Liver (tissue), 9 donors: Measurements from ENCODE around the gene IL1RAPL1. TPM values are rescaled to one million over a fixed set of nuclear protein-coding genes. Genes with fewer than 3 reads are reported as not detected.

Experiments used
- DNase-seq: peaks from one replicate; pipeline ENCODE4 v3.0.0-alpha.2; 2017; ENCODE audit warnings: low spot score
- H3K27ac ChIP-seq, 2 donors: one replicate each; pipeline ENCODE4 v1.7.0; 2013; ENCODE audit warnings: inconsistent platforms in 2 of 2, low read length in 2 of 2, control low read depth in 1 of 2, low read depth in 1 of 2, mild to moderate bottlenecking in 1 of 2
- H3K27me3 ChIP-seq, 4 donors: one replicate each; pipeline versions ENCODE4 v1.6.1 to v1.7.0; 2013; ENCODE audit warnings: low read length in 3 of 4, inconsistent platforms in 1 of 4, mild to moderate bottlenecking in 1 of 4, moderate library complexity in 1 of 4; ENCODE audit not compliant: control insufficient read depth in 4 of 4, insufficient read depth in 4 of 4
- H3K36me3 ChIP-seq, 4 donors: one replicate each; pipeline versions ENCODE4 v1.6.1 to v1.7.0; 2013; ENCODE audit warnings: low read length in 3 of 4, mild to moderate bottlenecking in 3 of 4, low read depth in 1 of 4, moderate library complexity in 1 of 4; ENCODE audit not compliant: control insufficient read depth in 4 of 4, insufficient read depth in 3 of 4
- H3K4me1 ChIP-seq, 4 donors: one replicate each; pipeline versions ENCODE4 v1.6.1 to v1.7.0; 2013; ENCODE audit warnings: low read length in 3 of 4, mild to moderate bottlenecking in 3 of 4, moderate library complexity in 1 of 4; ENCODE audit not compliant: control insufficient read depth in 4 of 4, insufficient read depth in 4 of 4
- H3K4me3 ChIP-seq, 3 donors: one replicate each; pipeline versions ENCODE4 v1.6.1 to v1.7.0; 2013; ENCODE audit warnings: low read length in 3 of 3, control low read depth in 1 of 3, low read depth in 1 of 3, mild to moderate bottlenecking in 1 of 3
- H3K9ac ChIP-seq, 2 donors: one replicate each; pipeline ENCODE4 v1.7.0; 2013; ENCODE audit warnings: low read length in 2 of 2, mild to moderate bottlenecking in 2 of 2, moderate library complexity in 2 of 2, control low read depth in 1 of 2, low read depth in 1 of 2
- H3K9me3 ChIP-seq, 4 donors: one replicate each; pipeline versions ENCODE4 v1.6.1 to v1.7.0; 2013; ENCODE audit warnings: low read length in 3 of 4; ENCODE audit not compliant: control insufficient read depth in 4 of 4
- ATF3 ChIP-seq: IDR thresholded peaks from 2 replicates; pipeline ENCODE4 v1.6.1; 2016; ENCODE audit warnings: antibody characterized with exemption
- EGR1 ChIP-seq, 2 donors: IDR thresholded peaks; 2 replicates each; pipeline ENCODE4 v1.6.1; 2016 to 2018; ENCODE audit warnings: antibody characterized with exemption in 2 of 2, low read depth in 2 of 2
- FOXA1 ChIP-seq: IDR thresholded peaks from 2 replicates; pipeline ENCODE4 v1.6.1; 2016; ENCODE audit warnings: antibody characterized with exemption
- GABPA ChIP-seq, 2 donors: IDR thresholded peaks in 1 of 2; conservative IDR thresholded peaks in 1 of 2; 2 replicates each; pipeline ENCODE4 v1.6.1; 2016; ENCODE audit warnings: antibody characterized with exemption in 2 of 2, mild to moderate bottlenecking in 1 of 2, moderate library complexity in 1 of 2
- HNF4A ChIP-seq, 2 donors: conservative IDR thresholded peaks; 2 replicates each; pipeline ENCODE4 v1.6.1; 2016; ENCODE audit warnings: antibody characterized with exemption in 2 of 2, mild to moderate bottlenecking in 2 of 2
- HNF4G ChIP-seq: IDR thresholded peaks from 2 replicates; pipeline ENCODE4 v1.6.1; 2016; ENCODE audit warnings: antibody characterized with exemption
- JUND ChIP-seq, 2 donors: IDR thresholded peaks; 2 replicates each; pipeline ENCODE4 v1.6.1; 2016; ENCODE audit warnings: antibody characterized with exemption in 2 of 2
- NR2F2 ChIP-seq: IDR thresholded peaks from 2 replicates; pipeline ENCODE4 v1.6.1; 2016; ENCODE audit warnings: antibody characterized with exemption
- RAD21 ChIP-seq, 2 donors: IDR thresholded peaks; 2 replicates each; pipeline ENCODE4 v1.6.1; 2016; ENCODE audit warnings: antibody characterized with exemption in 2 of 2, mild to moderate bottlenecking in 2 of 2
- REST ChIP-seq: IDR thresholded peaks from 2 replicates; pipeline ENCODE4 v1.6.1; 2016; ENCODE audit warnings: antibody characterized with exemption, mild to moderate bottlenecking
- SP1 ChIP-seq: IDR thresholded peaks from 2 replicates; pipeline ENCODE4 v1.6.1; 2018; ENCODE audit warnings: antibody characterized with exemption, mild to moderate bottlenecking
- TAF1 ChIP-seq: conservative IDR thresholded peaks from 2 replicates; pipeline ENCODE4 v1.6.1; 2016; ENCODE audit warnings: antibody characterized with exemption, mild to moderate bottlenecking
- ZBTB33 ChIP-seq: IDR thresholded peaks from 2 replicates; pipeline ENCODE4 v1.6.1; 2016; ENCODE audit warnings: antibody characterized with exemption
- WGBS: extraction: QIAGEN DNeasy Blood & Tissue Kit; methylation state at CpG from one replicate; pipeline ENCODE4 v1.1.7; 2013; 5-methylcytosine and 5-hydroxymethylcytosine counted together
- polyA plus RNA-seq, 2 donors: library from polyadenylated mRNA; stranded (reverse) in 1 of 2; unstranded in 1 of 2; fragments of 200-250 nt in 1 of 2; fragments of >200 nt in 1 of 2; fragmentation: Nextera tagmentation in 1 of 2; extraction: Ambion mirVana in 1 of 2; gene quantifications; one replicate each; pipeline versions ENCODE4 v1.2.1 to v1.2.3, GENCODE V29; 2013 to 2015
- total RNA-seq, 2 donors: library from RNA; depleted of rRNA; stranded (reverse); fragments of >200 nt; gene quantifications; one replicate each; pipeline ENCODE4 v1.2.3, GENCODE V29; 2014
- TF ChIP-seq, protein P1 (sequence below): fragments of 150-350 bp; IDR thresholded peaks from 2 replicates; pipeline ENCODE4 v1.5.1; 2017; ENCODE audit warnings: improper control_type of control experiment, low read depth, low read length; ENCODE audit not compliant: missing input control
- TF ChIP-seq, protein P2 (sequence below): IDR thresholded peaks from 2 replicates; pipeline ENCODE4 v1.6.1; 2016; ENCODE audit warnings: antibody characterized with exemption
- donor health status: healthy.
- donor health status: healthy.
- donor health status: healthy.
- donor health status: healthy.
- donor health status: healthy.

The IL1RAPL1 gene
- total and polyA plus RNA-seq, 4 donors: 0.08 to 0.33 TPM; not detected in 2

- Histone ChIP-seq H3K9me3 (no peaks in the 10 kb centered on the region), H3K4me1 (no peaks in the 10 kb centered on the region), H3K27me3 (peaks cover 0 to 2% (median 0%) of the 10 kb centered on the region in 4 donors), H3K36me3 (no peaks in the 10 kb centered on the region), H3K9ac (no peak overlapping the region), H3K27ac (no peak overlapping the region), H3K4me3 (no peak overlapping the region)
- TF ChIP-seq FOXA1 (no peak), RAD21 (IDR thresholded peaks at IDR 0.05) (no peak), SP1 (no peak), NR2F2 (no peak), TAF1 (no peak), REST (no peak), HNF4G (no peak), HNF4A (conservative IDR thresholded peaks at IDR 0.05) (no peak), JUND (IDR thresholded peaks at IDR 0.05) (no peak), ZBTB33 (no peak), ATF3 (no peak), EGR1 (IDR thresholded peaks at IDR 0.05; ENCODE audit: low read depth in 2 of 2) (no peak)
- TF ChIP-seq, protein P1, sequence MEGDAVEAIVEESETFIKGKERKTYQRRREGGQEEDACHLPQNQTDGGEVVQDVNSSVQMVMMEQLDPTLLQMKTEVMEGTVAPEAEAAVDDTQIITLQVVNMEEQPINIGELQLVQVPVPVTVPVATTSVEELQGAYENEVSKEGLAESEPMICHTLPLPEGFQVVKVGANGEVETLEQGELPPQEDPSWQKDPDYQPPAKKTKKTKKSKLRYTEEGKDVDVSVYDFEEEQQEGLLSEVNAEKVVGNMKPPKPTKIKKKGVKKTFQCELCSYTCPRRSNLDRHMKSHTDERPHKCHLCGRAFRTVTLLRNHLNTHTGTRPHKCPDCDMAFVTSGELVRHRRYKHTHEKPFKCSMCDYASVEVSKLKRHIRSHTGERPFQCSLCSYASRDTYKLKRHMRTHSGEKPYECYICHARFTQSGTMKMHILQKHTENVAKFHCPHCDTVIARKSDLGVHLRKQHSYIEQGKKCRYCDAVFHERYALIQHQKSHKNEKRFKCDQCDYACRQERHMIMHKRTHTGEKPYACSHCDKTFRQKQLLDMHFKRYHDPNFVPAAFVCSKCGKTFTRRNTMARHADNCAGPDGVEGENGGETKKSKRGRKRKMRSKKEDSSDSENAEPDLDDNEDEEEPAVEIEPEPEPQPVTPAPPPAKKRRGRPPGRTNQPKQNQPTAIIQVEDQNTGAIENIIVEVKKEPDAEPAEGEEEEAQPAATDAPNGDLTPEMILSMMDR: no peak
- no peak for DNase-seq
- 87% methylated on average over 4 of the region's 4 CpGs for WGBS
Measured at GRCh38 chrX:29867971-29868370, 1280.7 kb downstream of the IL1RAPL1 start.

- Histone ChIP-seq H3K9me3 (no peaks in the 10 kb centered on the region), H3K9ac (no peak overlapping the region), H3K27me3 (peaks cover 0 to 2% (median 0%) of the 10 kb centered on the region in 4 donors), H3K36me3 (no peaks in the 10 kb centered on the region), H3K4me3 (no peak overlapping the region), H3K4me1 (no peaks in the 10 kb centered on the region), H3K27ac (no peak overlapping the region)
- WGBS: 89% methylated on average over 1 of the region's 1 CpG
- TF ChIP-seq RAD21 (IDR thresholded peaks at IDR 0.05) (no peak), EGR1 (IDR thresholded peaks at IDR 0.05; ENCODE audit: low read depth in 2 of 2) (no peak), JUND (IDR thresholded peaks at IDR 0.05) (no peak), ZBTB33 (no peak), FOXA1 (no peak), SP1 (no peak), HNF4G (no peak), NR2F2 (no peak), REST (no peak), TAF1 (no peak), GABPA (IDR thresholded peaks at IDR 0.05 in 1 of 2, conservative IDR thresholded peaks at IDR 0.05 in 1 of 2) (no peak)
- TF ChIP-seq, protein P2, sequence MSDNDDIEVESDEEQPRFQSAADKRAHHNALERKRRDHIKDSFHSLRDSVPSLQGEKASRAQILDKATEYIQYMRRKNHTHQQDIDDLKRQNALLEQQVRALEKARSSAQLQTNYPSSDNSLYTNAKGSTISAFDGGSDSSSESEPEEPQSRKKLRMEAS: no peak
- DNase-seq: no peak
Measured at GRCh38 chrX:29869837-29870236, 1282.6 kb downstream of the IL1RAPL1 start.
